Measurements from ENCODE around the gene FRMD8. TPM values are rescaled to one million over a fixed set of nuclear protein-coding genes. Genes with fewer than 3 reads are reported as not detected.

FRMD8 gene
- total RNA-seq, 2 donors from 2014 or later: 36.1 to 106 TPM

DNA sequence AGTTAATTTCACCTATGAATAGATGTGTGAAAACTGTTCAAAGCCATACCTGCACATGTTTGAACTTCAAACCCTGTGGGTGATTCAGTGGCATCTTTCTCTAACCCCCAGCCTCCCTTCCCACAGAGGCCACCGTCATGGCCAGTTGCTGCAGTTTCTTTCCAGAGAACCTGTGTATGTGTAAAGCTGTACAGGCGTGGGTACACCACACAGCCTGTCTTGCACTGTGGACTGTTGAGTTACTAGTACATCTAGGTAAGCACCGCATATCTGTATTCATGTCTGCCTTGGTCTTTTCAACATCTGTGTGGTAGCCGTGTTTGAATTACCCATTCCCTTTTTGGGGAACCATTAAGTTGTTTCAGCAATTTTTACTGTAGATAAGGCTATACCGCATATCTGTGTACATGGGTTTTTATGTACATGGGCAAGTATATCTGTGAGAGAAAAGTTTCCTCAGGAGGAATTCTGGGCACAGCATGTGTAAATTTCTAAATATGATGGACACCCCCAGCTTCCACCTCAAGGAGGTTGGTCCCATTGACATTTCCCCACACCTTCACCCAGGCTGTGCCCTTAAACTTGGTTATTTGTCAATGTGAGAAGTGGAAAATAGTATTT is 50.1 kb downstream of the FRMD8 start:
- peak overlapping the region; percentile 3 to 100 for H3K27ac ChIP-seq
- H3K9me3 ChIP-seq: no peaks in the 10 kb centered on the region
- H3K4me1 ChIP-seq (replicated peaks): no peaks in the 10 kb centered on the region
- peak; percentile 29 for DNase-seq (ENCODE audit: low spot score)
- H3K36me3 ChIP-seq: no peaks in the 10 kb centered on the region
- TF ChIP-seq POLR2AphosphoS5 (IDR thresholded peaks at IDR 0.05): peak; percentile 25
- TF ChIP-seq, protein P1, sequence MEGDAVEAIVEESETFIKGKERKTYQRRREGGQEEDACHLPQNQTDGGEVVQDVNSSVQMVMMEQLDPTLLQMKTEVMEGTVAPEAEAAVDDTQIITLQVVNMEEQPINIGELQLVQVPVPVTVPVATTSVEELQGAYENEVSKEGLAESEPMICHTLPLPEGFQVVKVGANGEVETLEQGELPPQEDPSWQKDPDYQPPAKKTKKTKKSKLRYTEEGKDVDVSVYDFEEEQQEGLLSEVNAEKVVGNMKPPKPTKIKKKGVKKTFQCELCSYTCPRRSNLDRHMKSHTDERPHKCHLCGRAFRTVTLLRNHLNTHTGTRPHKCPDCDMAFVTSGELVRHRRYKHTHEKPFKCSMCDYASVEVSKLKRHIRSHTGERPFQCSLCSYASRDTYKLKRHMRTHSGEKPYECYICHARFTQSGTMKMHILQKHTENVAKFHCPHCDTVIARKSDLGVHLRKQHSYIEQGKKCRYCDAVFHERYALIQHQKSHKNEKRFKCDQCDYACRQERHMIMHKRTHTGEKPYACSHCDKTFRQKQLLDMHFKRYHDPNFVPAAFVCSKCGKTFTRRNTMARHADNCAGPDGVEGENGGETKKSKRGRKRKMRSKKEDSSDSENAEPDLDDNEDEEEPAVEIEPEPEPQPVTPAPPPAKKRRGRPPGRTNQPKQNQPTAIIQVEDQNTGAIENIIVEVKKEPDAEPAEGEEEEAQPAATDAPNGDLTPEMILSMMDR (IDR thresholded peaks at IDR 0.05): no peak
- no peaks in the 10 kb centered on the region for H3K27me3 ChIP-seq (replicated peaks; ENCODE audit: insufficient read depth)
- intact Hi-C loops (cut with DNase I): no loop called here
- H3K4me3 ChIP-seq: no peak overlapping the region
- 87% methylated on average over 5 of the region's 5 CpGs for WGBS

GRCh38 chr11:65437436-65438227 is 51.2 kb downstream of the FRMD8 start:
- Histone ChIP-seq H3K27me3 (replicated peaks; ENCODE audit: insufficient read depth) (no peaks in the 10 kb centered on the region), H3K27ac (peak overlapping the region; percentile 26 to 100), H3K9me3 (no peaks in the 10 kb centered on the region), H3K4me3 (no peak overlapping the region), H3K36me3 (no peaks in the 10 kb centered on the region), H3K4me1 (replicated peaks) (no peaks in the 10 kb centered on the region)
- 71% methylated on average over 14 of the region's 14 CpGs for WGBS
- DNase-seq (ENCODE audit: low spot score): peak; percentile 33
- intact Hi-C loops (cut with DNase I): no loop called here
- TF ChIP-seq POLR2A (IDR thresholded peaks at IDR 0.05) (no peak), POLR2AphosphoS5 (IDR thresholded peaks at IDR 0.05) (peak; percentile 33)
- TF ChIP-seq, protein P1 (IDR thresholded peaks at IDR 0.05): no peak

- TF ChIP-seq, protein P1 (IDR thresholded peaks at IDR 0.05): no peak
- TF ChIP-seq POLR2A (IDR thresholded peaks at IDR 0.05) (no peak), POLR2AphosphoS5 (IDR thresholded peaks at IDR 0.05) (no peak)
- H3K9me3 ChIP-seq: no peaks in the 10 kb centered on the region
- H3K4me1 ChIP-seq (replicated peaks): no peaks in the 10 kb centered on the region
- H3K27ac ChIP-seq: peak overlapping the region; percentile 26 to 100
- no peaks in the 10 kb centered on the region for H3K36me3 ChIP-seq
- 91% methylated on average over 9 of the region's 9 CpGs for WGBS
- DNase-seq (ENCODE audit: low spot score): no peak
- no peaks in the 10 kb centered on the region for H3K27me3 ChIP-seq (replicated peaks; ENCODE audit: insufficient read depth)
- H3K4me3 ChIP-seq: no peak overlapping the region
- intact Hi-C loops (cut with DNase I): no loop called here
These were observed 52.1 kb downstream of the FRMD8 start for GRCh38 chr11:65438257-65439151.

GRCh38 chr11:65439331-65440181 is 53.1 kb downstream of the FRMD8 start:
- H3K36me3 ChIP-seq: no peaks in the 10 kb centered on the region
- no peak for DNase-seq (ENCODE audit: low spot score)
- TF ChIP-seq, protein P1 (IDR thresholded peaks at IDR 0.05): no peak
- no peak for TF ChIP-seq POLR2A (IDR thresholded peaks at IDR 0.05)
- no peak for TF ChIP-seq POLR2AphosphoS5 (IDR thresholded peaks at IDR 0.05)
- H3K4me1 ChIP-seq (replicated peaks): no peaks in the 10 kb centered on the region
- no peak overlapping the region for H3K4me3 ChIP-seq
- H3K9me3 ChIP-seq: no peaks in the 10 kb centered on the region
- peak overlapping the region; percentile 7 to 100 for H3K27ac ChIP-seq
- intact Hi-C loops (cut with DNase I): no loop called here
- 82% methylated on average over 7 of the region's 7 CpGs for WGBS
- no peaks in the 10 kb centered on the region for H3K27me3 ChIP-seq (replicated peaks; ENCODE audit: insufficient read depth)
